PC-9 (cell line): ENCODE data around the gene HMGA1.

Experiments
- CTCF ChIP-seq: fragments of 200-600 bp; sonication (generic); conservative IDR thresholded peaks from 2 replicates; pipeline ENCODE4 v1.6.1; 2017; ENCODE audit warnings: mixed run types, antibody characterized with exemption, mild to moderate bottlenecking, moderate library complexity
- EZH2 ChIP-seq: fragments of 200-600 bp; sonication (generic); IDR thresholded peaks from 2 replicates; pipeline ENCODE4 v1.8.0; 2017; ENCODE audit warnings: antibody characterized with exemption, low read depth

- TF ChIP-seq CTCF = no peak
- TF ChIP-seq EZH2 = no peak
Measured at GRCh38 chr6:34204693-34205092, 32.0 kb upstream of the HMGA1 start.
